Tibial nerve (tissue), 4 donors: ENCODE results near the gene MIX23.
"Not testable (repeated sequence)": the region's sequence is repeated elsewhere in the genome, so short reads cannot be mapped to it uniquely, and the experiment has no call there.

Experiments
- CTCF ChIP-seq, 5 experiments: fragments of 200-600 bp in 3 of 5; fragments of 450-650 bp in 2 of 5; sonication (generic) in 3 of 5; IDR thresholded peaks; one replicate each; pipeline ENCODE4 v1.5.1; 2016 to 2019; ENCODE audit warnings: antibody characterized with exemption in 5 of 5, mild to moderate bottlenecking in 3 of 5, moderate library complexity in 2 of 5
- EP300 ChIP-seq, 2 donors: sonication (generic); formaldehyde crosslinking; IDR thresholded peaks; one replicate each; pipeline ENCODE4 v1.6.1; 2017; ENCODE audit warnings: antibody characterized with exemption in 2 of 2, mild to moderate bottlenecking in 1 of 2
- POLR2A ChIP-seq, 2 donors: fragments of 450-650 bp; IDR thresholded peaks; one replicate each; pipeline ENCODE4 v1.6.1; 2017; ENCODE audit warnings: antibody characterized with exemption in 2 of 2, mild to moderate bottlenecking in 2 of 2, moderate library complexity in 2 of 2

GRCh38 chr3:122365582-122366378 lies 17.3 kb downstream of the MIX23 start:
- TF ChIP-seq CTCF, EP300, POLR2A (IDR thresholded peaks at IDR 0.05): not testable (repeated sequence)
